ENCODE data around the gene COX7B.
"Not testable (repeated sequence)": the region's sequence is repeated elsewhere in the genome, so short reads cannot be mapped to it uniquely, and the experiment has no call there.

Gene COX7B

GRCh38 chrX:77899081-77899828 is at the start of gene COX7B:
COX7B (plus strand) TSS chrX:77899468; CDS start chrX:77899554, 86 bp downstream.
- DNase-seq (ENCODE audit: low spot score) = peak; percentile 92

- no peak for DNase-seq (ENCODE audit: low spot score)
These were observed 23.9 kb upstream of the COX7B start for GRCh38 chrX:77875372-77875771.

- not testable (repeated sequence) for DNase-seq (ENCODE audit: low spot score)
These were observed 17.9 kb upstream of the COX7B start for GRCh38 chrX:77881418-77881817.

GRCh38 chrX:77892887-77893286 is 6.4 kb upstream of the COX7B start:
- DNase-seq (ENCODE audit: low spot score) = no peak

GRCh38 chrX:77893713-77894112 is 5.6 kb upstream of the COX7B start:
- DNase-seq (ENCODE audit: low spot score) = no peak

GRCh38 chrX:77894921-77895886 is 4.1 kb upstream of the COX7B start, which contains the start of gene MAGT1:
MAGT1 (minus strand) TSS chrX:77895435; CDS start chrX:77895410, 25 bp downstream.
- DNase-seq (ENCODE audit: low spot score) = peak; percentile 94

- DNase-seq (ENCODE audit: low spot score) = no peak
These were observed 1.4 kb downstream of the COX7B start for GRCh38 chrX:77900688-77901087.

GRCh38 chrX:77901506-77901905 is 2.2 kb downstream of the COX7B start:
- no peak for DNase-seq (ENCODE audit: low spot score)

- DNase-seq (ENCODE audit: low spot score) = peak; percentile 92
These were observed 11.0 kb downstream of the COX7B start, which contains the start of gene ATP7A for GRCh38 chrX:77910108-77910840. ATP7A (plus strand) TSS chrX:77910693; CDS start chrX:77971642, 60,949 bp downstream.

- DNase-seq (ENCODE audit: low spot score) = no peak
These were observed 18.1 kb downstream of the COX7B start for GRCh38 chrX:77917294-77917933.

GRCh38 chrX:77918568-77918967 is 19.3 kb downstream of the COX7B start:
- no peak for DNase-seq (ENCODE audit: low spot score)

- DNase-seq (ENCODE audit: low spot score) = not testable (repeated sequence)
These were observed 20.1 kb downstream of the COX7B start for GRCh38 chrX:77919370-77919769.

GRCh38 chrX:77922787-77923186 is 23.5 kb downstream of the COX7B start:
- DNase-seq (ENCODE audit: low spot score) = no peak

GRCh38 chrX:77924320-77924859 is 25.1 kb downstream of the COX7B start:
- no peak for DNase-seq (ENCODE audit: low spot score)

- DNase-seq (ENCODE audit: low spot score) = no peak
These were observed 26.5 kb downstream of the COX7B start for GRCh38 chrX:77925764-77926163.

GRCh38 chrX:77930581-77930980 is 31.3 kb downstream of the COX7B start:
- no peak for DNase-seq (ENCODE audit: low spot score)

- no peak for DNase-seq (ENCODE audit: low spot score)
These were observed 36.6 kb downstream of the COX7B start for GRCh38 chrX:77935886-77936285.

- DNase-seq (ENCODE audit: low spot score) = no peak
These were observed 37.0 kb downstream of the COX7B start for GRCh38 chrX:77936299-77936698.

- no peak for DNase-seq (ENCODE audit: low spot score)
These were observed 38.0 kb downstream of the COX7B start for GRCh38 chrX:77937291-77937690.

- no peak for DNase-seq (ENCODE audit: low spot score)
These were observed 38.9 kb downstream of the COX7B start for GRCh38 chrX:77938083-77938680.

GRCh38 chrX:77945031-77945430 is 45.8 kb downstream of the COX7B start:
- not testable (repeated sequence) for DNase-seq (ENCODE audit: low spot score)

All from CD4-positive, alpha-beta T cell treated with Interleukin-15 for 4 hours (primary cell).